KMS-11 (cell line): Measurements from ENCODE around the gene GLDC.

ENCODE experiments used
- H2AFZ ChIP-seq: fragments of 200-600 bp; sonication (generic); 2 replicates; pipeline ENCODE4 v1.6.1; 2016; ENCODE audit warnings: antibody characterized with exemption, mixed run types, low read depth
- H3K27ac ChIP-seq: fragments of 200-600 bp; sonication (generic); 2 replicates; pipeline ENCODE4 v1.6.1; 2016; ENCODE audit warnings: mild to moderate bottlenecking, mixed run types
- H3K27me3 ChIP-seq: fragments of 200-600 bp; sonication (generic); 2 replicates; pipeline ENCODE4 v1.6.1; 2017; ENCODE audit warnings: mild to moderate bottlenecking, low read depth, mixed run types, moderate library complexity; ENCODE audit not compliant: insufficient read depth
- H3K36me3 ChIP-seq: fragments of 200-600 bp; sonication (generic); 2 replicates; pipeline ENCODE4 v1.6.1; 2017; ENCODE audit warnings: mild to moderate bottlenecking, mixed run types; ENCODE audit not compliant: insufficient read depth
- H3K4me1 ChIP-seq: fragments of 200-600 bp; sonication (generic); 2 replicates; pipeline ENCODE4 v1.6.1; 2016; ENCODE audit warnings: mild to moderate bottlenecking, low read depth, mixed run types; ENCODE audit not compliant: poor library complexity, severe bottlenecking
- H3K4me2 ChIP-seq: fragments of 200-600 bp; sonication (generic); 2 replicates; pipeline ENCODE4 v1.7.0; 2016; ENCODE audit warnings: mild to moderate bottlenecking, mixed run types
- H3K4me3 ChIP-seq: fragments of 200-600 bp; sonication (generic); IDR thresholded peaks from 2 replicates; pipeline ENCODE4 v1.6.1; 2017; ENCODE audit warnings: low read depth, low read length, mixed read lengths; ENCODE audit not compliant: insufficient read depth
- H3K79me2 ChIP-seq: fragments of 200-600 bp; sonication (generic); 2 replicates; pipeline ENCODE4 v1.6.1; 2016; ENCODE audit warnings: low read depth, mixed run types; ENCODE audit not compliant: insufficient read depth
- H3K9ac ChIP-seq: fragments of 200-600 bp; sonication (generic); 2 replicates; pipeline ENCODE4 v1.6.1; 2016; ENCODE audit warnings: mild to moderate bottlenecking, mixed run types
- H4K20me1 ChIP-seq: fragments of 200-600 bp; sonication (generic); 2 replicates; pipeline ENCODE4 v1.6.1; 2016; ENCODE audit warnings: mild to moderate bottlenecking, mixed run types; ENCODE audit not compliant: insufficient read depth
- TF ChIP-seq, protein P1 (sequence below): fragments of 200-600 bp; sonication (generic); conservative IDR thresholded peaks from 2 replicates; pipeline ENCODE4 v1.6.1; 2017; ENCODE audit warnings: low read depth, mild to moderate bottlenecking, antibody characterized with exemption, low read length, moderate library complexity, mixed read lengths

The GLDC gene

DNA sequence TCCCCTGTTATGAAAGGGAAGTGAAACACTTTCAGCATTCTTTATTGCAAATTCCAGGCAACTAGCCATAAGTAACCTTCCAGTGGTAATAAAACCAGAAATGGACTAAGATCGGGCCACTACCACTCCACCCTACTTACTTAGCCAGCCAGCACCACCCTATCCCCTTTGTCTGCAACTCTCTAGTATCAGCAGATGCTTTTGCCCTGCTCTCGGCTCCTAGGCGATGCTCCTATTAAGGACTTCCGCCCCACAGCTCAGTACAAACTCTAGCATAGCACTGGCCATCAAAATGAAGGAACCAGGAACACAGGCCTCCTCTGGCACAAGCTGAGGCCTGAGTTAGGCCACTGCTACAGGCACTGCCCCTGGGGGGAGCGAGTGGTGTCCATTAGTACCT is 81.2 kb downstream of the GLDC start:
- no peaks in the 10 kb centered on the region for H3K4me1 ChIP-seq

GRCh38 chr9:6562871-6563430 is 82.6 kb downstream of the GLDC start:
- Histone ChIP-seq H3K4me2 (no peak overlapping the region), H3K9ac (no peak overlapping the region), H2AFZ (no peak overlapping the region), H3K36me3 (no peaks in the 10 kb centered on the region), H4K20me1 (no peaks in the 10 kb centered on the region), H3K27ac (no peak overlapping the region), H3K4me3 (no peak overlapping the region), H3K79me2 (no peaks in the 10 kb centered on the region), H3K27me3 (no peaks in the 10 kb centered on the region), H3K4me1 (no peaks in the 10 kb centered on the region)
- TF ChIP-seq, protein P1, sequence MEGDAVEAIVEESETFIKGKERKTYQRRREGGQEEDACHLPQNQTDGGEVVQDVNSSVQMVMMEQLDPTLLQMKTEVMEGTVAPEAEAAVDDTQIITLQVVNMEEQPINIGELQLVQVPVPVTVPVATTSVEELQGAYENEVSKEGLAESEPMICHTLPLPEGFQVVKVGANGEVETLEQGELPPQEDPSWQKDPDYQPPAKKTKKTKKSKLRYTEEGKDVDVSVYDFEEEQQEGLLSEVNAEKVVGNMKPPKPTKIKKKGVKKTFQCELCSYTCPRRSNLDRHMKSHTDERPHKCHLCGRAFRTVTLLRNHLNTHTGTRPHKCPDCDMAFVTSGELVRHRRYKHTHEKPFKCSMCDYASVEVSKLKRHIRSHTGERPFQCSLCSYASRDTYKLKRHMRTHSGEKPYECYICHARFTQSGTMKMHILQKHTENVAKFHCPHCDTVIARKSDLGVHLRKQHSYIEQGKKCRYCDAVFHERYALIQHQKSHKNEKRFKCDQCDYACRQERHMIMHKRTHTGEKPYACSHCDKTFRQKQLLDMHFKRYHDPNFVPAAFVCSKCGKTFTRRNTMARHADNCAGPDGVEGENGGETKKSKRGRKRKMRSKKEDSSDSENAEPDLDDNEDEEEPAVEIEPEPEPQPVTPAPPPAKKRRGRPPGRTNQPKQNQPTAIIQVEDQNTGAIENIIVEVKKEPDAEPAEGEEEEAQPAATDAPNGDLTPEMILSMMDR = no peak

More for the DNA sequence above, 81.2 kb downstream of the GLDC start:
- Histone ChIP-seq H3K27me3 (no peaks in the 10 kb centered on the region), H3K4me3 (no peak overlapping the region), H3K9ac (no peak overlapping the region), H3K79me2 (no peaks in the 10 kb centered on the region), H3K36me3 (no peaks in the 10 kb centered on the region), H3K27ac (no peak overlapping the region), H2AFZ (no peak overlapping the region), H4K20me1 (no peaks in the 10 kb centered on the region), H3K4me2 (no peak overlapping the region)
- TF ChIP-seq, protein P1 = no peak

- Histone ChIP-seq H3K4me1 (no peaks in the 10 kb centered on the region), H3K27me3 (no peaks in the 10 kb centered on the region), H3K27ac (no peak overlapping the region), H3K9ac (no peak overlapping the region), H4K20me1 (no peaks in the 10 kb centered on the region), H3K4me2 (no peak overlapping the region), H2AFZ (no peak overlapping the region), H3K4me3 (no peak overlapping the region), H3K36me3 (no peaks in the 10 kb centered on the region), H3K79me2 (no peaks in the 10 kb centered on the region)
- TF ChIP-seq, protein P1 = no peak
These were observed 83.3 kb downstream of the GLDC start for GRCh38 chr9:6562201-6562600.

- no peaks in the 10 kb centered on the region for H4K20me1 ChIP-seq
- H3K27ac ChIP-seq = no peak overlapping the region
- H3K4me1 ChIP-seq = no peaks in the 10 kb centered on the region
- no peaks in the 10 kb centered on the region for H3K79me2 ChIP-seq
- H3K4me3 ChIP-seq = no peak overlapping the region
- H3K36me3 ChIP-seq = no peaks in the 10 kb centered on the region
- H3K9ac ChIP-seq = no peak overlapping the region
- no peak overlapping the region for H2AFZ ChIP-seq
- TF ChIP-seq, protein P1 = no peak
- H3K4me2 ChIP-seq = no peak overlapping the region
- no peaks in the 10 kb centered on the region for H3K27me3 ChIP-seq
These were observed 87.5 kb downstream of the GLDC start for GRCh38 chr9:6557883-6558616.
